ENCODE measurements around the gene TRAK1. TPM values are rescaled to one million over a fixed set of nuclear protein-coding genes. Genes with fewer than 3 reads are reported as not detected.
A peak's percentile ranks its signal among the peaks of the same experiment; 100 is the strongest.

TRAK1 gene
- total and polyA plus RNA-seq, 5 donors = 91.7 to 249 (median 223) TPM

DNA sequence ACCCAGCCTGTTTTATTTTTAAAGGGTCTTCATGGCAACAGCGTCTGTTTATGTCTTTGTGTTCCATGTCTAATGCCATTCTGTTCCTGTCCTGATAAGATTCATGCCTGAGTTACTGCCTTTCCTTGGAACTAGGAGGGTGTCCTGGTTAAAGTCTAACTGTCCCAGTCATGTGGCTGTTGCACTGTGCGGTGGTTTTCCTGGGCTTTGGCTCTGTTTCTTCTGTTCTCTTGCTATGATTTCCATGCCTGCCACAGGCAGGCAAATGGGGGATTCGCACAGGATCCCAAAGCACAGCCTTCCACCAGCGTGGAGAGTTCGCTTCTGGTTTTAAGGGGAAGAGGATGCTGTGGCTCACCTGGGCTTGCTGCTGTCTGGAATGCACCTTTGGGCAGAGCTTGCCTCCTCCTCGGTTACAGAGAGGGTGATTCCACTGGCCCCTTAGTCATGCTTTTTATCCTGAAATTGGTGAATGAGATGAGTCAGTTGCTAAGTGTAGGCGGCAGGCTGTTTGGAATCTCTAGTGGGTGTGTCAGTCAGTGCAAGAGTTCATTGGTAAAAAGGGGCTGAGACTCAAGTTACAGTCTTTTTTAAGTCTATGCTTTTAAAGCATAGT lies 88.1 kb downstream of the TRAK1 start:
- Histone ChIP-seq H3K27ac (ENCODE audit: low read length) (peak overlapping the region; percentile 50), H3K4me1 (ENCODE audit: control insufficient read depth, insufficient read depth, low read length) (peaks cover 19% of the 10 kb centered on the region), H3K4me3 (ENCODE audit: low read length) (no peak overlapping the region), H3K9me3 (ENCODE audit: control insufficient read depth, low read length) (no peaks in the 10 kb centered on the region), H3K27me3 (ENCODE audit: control insufficient read depth, insufficient read depth) (no peaks in the 10 kb centered on the region)
- 31% methylated on average over 7 of the region's 7 CpGs for WGBS
- ATAC-seq (peak; percentile 79 to 86), DNase-seq (no peak)
- intact Hi-C loops (cut with DNase I) = no loop called here

DNA sequence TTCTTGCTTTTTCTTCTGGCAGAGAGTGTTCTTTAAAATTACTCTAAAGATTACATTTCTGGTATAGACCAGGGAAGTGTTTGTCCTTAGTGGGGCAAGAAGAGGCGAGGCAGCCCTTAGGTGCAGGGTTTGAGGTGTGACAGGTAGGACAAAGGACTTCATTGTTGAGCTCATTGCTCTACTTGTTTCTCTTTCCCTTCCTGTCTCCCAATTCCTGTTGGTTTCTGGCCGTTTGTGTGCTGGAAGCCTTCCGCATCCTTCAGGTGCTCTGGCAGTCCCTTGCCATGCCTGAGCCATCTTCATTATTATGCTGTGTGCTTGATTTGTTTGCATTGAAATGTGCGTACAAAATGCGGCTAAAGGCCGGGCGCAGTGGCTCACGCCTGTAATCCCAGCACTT lies 89.7 kb downstream of the TRAK1 start:
- Histone ChIP-seq H3K27me3 (ENCODE audit: control insufficient read depth, insufficient read depth) (no peaks in the 10 kb centered on the region), H3K27ac (ENCODE audit: low read length) (no peak overlapping the region), H3K4me1 (ENCODE audit: control insufficient read depth, insufficient read depth, low read length) (peaks cover 19% of the 10 kb centered on the region), H3K9me3 (ENCODE audit: control insufficient read depth, low read length) (no peaks in the 10 kb centered on the region), H3K4me3 (ENCODE audit: low read length) (no peak overlapping the region)
- WGBS = 94% methylated on average over 8 of the region's 8 CpGs
- DNase-seq (no peak), ATAC-seq (no peak)
- intact Hi-C loops (cut with DNase I) = loop anchor here in 1 of 4 donors (10.0 kb wide), 1 partner anchor 66 kb away; no protein-coding TSS in a partner anchor

GRCh38 chr3:42182555-42182954 lies 91.4 kb downstream of the TRAK1 start:
- H3K27me3 ChIP-seq (ENCODE audit: control insufficient read depth, insufficient read depth) = no peaks in the 10 kb centered on the region
- H3K27ac ChIP-seq (ENCODE audit: low read length) = no peak overlapping the region
- whole genome bisulfite sequencing = 45% methylated on average over 3 of the region's 3 CpGs
- H3K9me3 ChIP-seq (ENCODE audit: control insufficient read depth, low read length) = no peaks in the 10 kb centered on the region
- DNase-seq (no peak), ATAC-seq (no peak)
- intact Hi-C loops (cut with DNase I) = loop anchor here in 1 of 4 donors (10.0 kb wide), 1 partner anchor 68 kb away; no protein-coding TSS in a partner anchor
- no peak overlapping the region for H3K4me3 ChIP-seq (ENCODE audit: low read length)
- H3K4me1 ChIP-seq (ENCODE audit: control insufficient read depth, insufficient read depth, low read length) = peaks cover 12% of the 10 kb centered on the region

DNA sequence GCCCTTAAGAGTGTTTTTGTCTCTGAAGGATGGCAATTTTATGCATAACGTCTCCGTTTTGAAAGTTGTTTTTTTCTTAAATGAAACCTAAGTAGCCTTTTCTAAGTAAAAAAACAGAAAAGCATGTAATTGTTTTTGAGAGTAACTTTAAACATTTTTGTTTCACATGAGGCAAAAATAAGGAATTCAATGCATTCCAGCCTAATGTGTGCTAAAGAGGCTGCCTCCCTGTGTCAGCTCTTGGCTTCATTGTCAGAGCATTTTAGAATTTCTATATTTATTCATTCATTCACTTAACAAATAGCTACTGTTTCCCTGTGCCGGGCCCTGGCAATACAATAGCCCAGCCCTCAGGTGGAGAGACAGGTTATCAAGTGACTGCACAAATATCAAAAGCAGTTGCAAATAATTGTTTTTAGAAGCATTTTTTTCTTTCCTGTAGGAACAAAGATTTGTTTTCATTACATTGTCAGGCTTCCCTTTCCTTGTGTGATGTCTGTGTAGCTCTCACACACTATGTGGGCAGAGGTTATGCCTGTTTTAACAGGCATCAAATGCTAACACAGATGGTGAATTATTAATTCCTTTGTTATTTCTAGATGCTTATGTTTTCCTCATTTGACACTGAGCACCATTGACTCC lies 93.0 kb downstream of the TRAK1 start:
- H3K27me3 ChIP-seq (ENCODE audit: control insufficient read depth, insufficient read depth) = no peaks in the 10 kb centered on the region
- no peak overlapping the region for H3K27ac ChIP-seq (ENCODE audit: low read length)
- no peak for ATAC-seq
- no peak for DNase-seq
- H3K4me1 ChIP-seq (ENCODE audit: control insufficient read depth, insufficient read depth, low read length) = peaks cover 7% of the 10 kb centered on the region
- intact Hi-C loops (cut with DNase I) = loop anchor here in 1 of 4 donors (10.0 kb wide), 1 partner anchor 69 kb away; no protein-coding TSS in a partner anchor
- 63% methylated on average over 3 of the region's 3 CpGs for WGBS
- no peak overlapping the region for H3K4me3 ChIP-seq (ENCODE audit: low read length)
- no peaks in the 10 kb centered on the region for H3K9me3 ChIP-seq (ENCODE audit: control insufficient read depth, low read length)

GRCh38 chr3:42184651-42185443 lies 93.7 kb downstream of the TRAK1 start:
- ATAC-seq = no peak
- DNase-seq = no peak
- Histone ChIP-seq H3K9me3 (ENCODE audit: control insufficient read depth, low read length) (no peaks in the 10 kb centered on the region), H3K27ac (ENCODE audit: low read length) (no peak overlapping the region), H3K4me1 (ENCODE audit: control insufficient read depth, insufficient read depth, low read length) (peaks cover 5% of the 10 kb centered on the region), H3K27me3 (ENCODE audit: control insufficient read depth, insufficient read depth) (no peaks in the 10 kb centered on the region), H3K4me3 (ENCODE audit: low read length) (no peak overlapping the region)
- intact Hi-C loops (cut with DNase I) = loop anchor here in 2 of 4 donors (5.0 to 10.0 kb wide), 2 partner anchors 68 to 70 kb away; no protein-coding TSS in a partner anchor
- WGBS = 89% methylated on average over 23 of the region's 23 CpGs

DNA sequence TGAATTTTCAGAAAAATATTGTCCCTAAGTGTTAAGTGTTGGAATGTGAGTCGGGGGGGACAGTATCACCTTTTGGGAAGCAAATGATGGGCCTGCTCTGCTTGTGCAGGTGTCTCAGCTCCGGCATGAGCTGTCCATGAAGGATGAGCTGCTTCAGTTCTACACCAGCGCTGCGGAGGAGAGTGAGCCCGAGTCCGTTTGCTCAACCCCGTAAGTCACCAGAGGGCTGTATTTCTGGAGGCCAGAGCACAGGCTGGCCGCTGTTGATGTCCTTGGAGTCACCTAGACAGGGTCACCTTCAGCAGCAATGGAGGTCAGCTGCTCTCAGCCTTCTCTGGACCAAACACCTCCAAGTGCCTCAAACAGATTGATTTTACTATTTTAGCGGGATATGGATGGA lies 96.8 kb downstream of the TRAK1 start:
- H3K4me1 ChIP-seq (ENCODE audit: control insufficient read depth, insufficient read depth, low read length) = peaks cover 5% of the 10 kb centered on the region
- no peaks in the 10 kb centered on the region for H3K9me3 ChIP-seq (ENCODE audit: control insufficient read depth, low read length)
- WGBS = 93% methylated on average over 9 of the region's 9 CpGs
- no peak for ATAC-seq
- H3K4me3 ChIP-seq (ENCODE audit: low read length) = no peak overlapping the region
- intact Hi-C loops (cut with DNase I) = loop anchor here in 2 of 4 donors (5.0 to 10.0 kb wide), 2 partner anchors 71 to 73 kb away; no protein-coding TSS in a partner anchor
- DNase-seq = no peak
- H3K27me3 ChIP-seq (ENCODE audit: control insufficient read depth, insufficient read depth) = no peaks in the 10 kb centered on the region
- no peak overlapping the region for H3K27ac ChIP-seq (ENCODE audit: low read length)

DNA sequence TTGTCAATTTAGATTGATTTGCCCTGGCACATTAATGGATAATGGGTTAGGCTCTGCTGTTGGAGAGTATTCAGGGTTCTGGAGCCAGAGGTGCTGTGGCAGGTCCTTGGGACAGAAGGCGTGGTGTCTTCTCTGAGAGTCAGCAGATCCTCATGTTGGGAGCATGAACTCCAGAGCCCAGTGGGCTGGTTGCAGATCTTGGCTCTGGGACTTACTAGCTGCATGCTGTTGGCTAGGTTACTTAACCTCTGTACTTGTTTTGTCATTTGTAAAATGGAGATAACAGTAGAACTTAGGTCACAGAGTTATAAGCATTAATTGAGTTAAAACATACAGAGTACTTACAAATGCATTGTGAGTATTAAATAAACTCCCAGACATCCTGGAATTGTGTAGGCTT lies 97.2 kb downstream of the TRAK1 start:
- no peak for DNase-seq

DNA sequence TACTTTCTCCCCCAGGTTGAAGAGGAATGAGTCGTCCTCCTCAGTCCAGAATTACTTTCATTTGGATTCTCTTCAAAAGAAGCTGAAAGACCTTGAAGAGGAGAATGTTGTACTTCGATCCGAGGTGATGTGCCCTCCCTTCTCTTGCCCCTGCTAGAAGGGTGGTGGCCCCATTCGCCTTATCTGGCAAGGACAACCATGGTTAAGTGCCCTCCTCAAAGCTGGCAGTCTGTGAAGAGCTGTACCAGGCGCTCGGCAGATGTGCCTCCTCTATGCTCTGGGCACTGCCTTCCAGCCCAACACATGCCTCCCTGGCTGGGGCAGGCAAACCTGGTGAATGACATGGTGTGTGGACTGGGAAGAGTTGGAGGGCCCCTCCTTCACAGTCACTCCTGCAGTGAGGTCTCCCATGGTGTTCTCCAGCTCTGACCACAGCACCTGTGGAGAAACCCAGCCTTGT lies 97.9 kb downstream of the TRAK1 start:
- ATAC-seq (peak; percentile 50 to 57), DNase-seq (peak in 1 of 3 donors; percentile 54)
- intact Hi-C loops (cut with DNase I) = loop anchor here in 2 of 4 donors (5.0 to 10.0 kb wide), 2 partner anchors 72 to 74 kb away; no protein-coding TSS in a partner anchor
- Histone ChIP-seq H3K4me3 (ENCODE audit: low read length) (no peak overlapping the region), H3K9me3 (ENCODE audit: control insufficient read depth, low read length) (no peaks in the 10 kb centered on the region), H3K4me1 (ENCODE audit: control insufficient read depth, insufficient read depth, low read length) (peaks cover 5% of the 10 kb centered on the region), H3K27ac (ENCODE audit: low read length) (peak overlapping the region; percentile 56), H3K27me3 (ENCODE audit: control insufficient read depth, insufficient read depth) (no peaks in the 10 kb centered on the region)
- 54% methylated on average over 6 of the region's 6 CpGs for WGBS

More for the DNA sequence above, 97.2 kb downstream of the TRAK1 start:
- Histone ChIP-seq H3K4me3 (ENCODE audit: low read length) (no peak overlapping the region), H3K9me3 (ENCODE audit: control insufficient read depth, low read length) (no peaks in the 10 kb centered on the region), H3K27me3 (ENCODE audit: control insufficient read depth, insufficient read depth) (no peaks in the 10 kb centered on the region), H3K4me1 (ENCODE audit: control insufficient read depth, insufficient read depth, low read length) (peaks cover 5% of the 10 kb centered on the region), H3K27ac (ENCODE audit: low read length) (no peak overlapping the region)
- ATAC-seq = no peak
- WGBS = 75% methylated on average over 1 of the region's 1 CpG
- intact Hi-C loops (cut with DNase I) = loop anchor here in 2 of 4 donors (5.0 to 10.0 kb wide), 2 partner anchors 71 to 74 kb away; no protein-coding TSS in a partner anchor

GRCh38 chr3:42189736-42190135 lies 98.6 kb downstream of the TRAK1 start:
- Histone ChIP-seq H3K4me1 (ENCODE audit: control insufficient read depth, insufficient read depth, low read length) (peaks cover 5% of the 10 kb centered on the region), H3K4me3 (ENCODE audit: low read length) (no peak overlapping the region), H3K27me3 (ENCODE audit: control insufficient read depth, insufficient read depth) (no peaks in the 10 kb centered on the region), H3K9me3 (ENCODE audit: control insufficient read depth, low read length) (no peaks in the 10 kb centered on the region), H3K27ac (ENCODE audit: low read length) (no peak overlapping the region)
- no peak for ATAC-seq
- WGBS = 65% methylated on average over 6 of the region's 6 CpGs
- intact Hi-C loops (cut with DNase I) = loop anchor here in 3 of 4 donors (5.0 to 10.0 kb wide), 5 partner anchors 72 to 295 kb away; no protein-coding TSS in a partner anchor
- DNase-seq = no peak

- H3K27ac ChIP-seq (ENCODE audit: low read length) = no peak overlapping the region
- 42% methylated on average over 11 of the region's 11 CpGs for WGBS
- peak in 1 of 3 donors; percentile 64 for DNase-seq
- no peak overlapping the region for H3K4me3 ChIP-seq (ENCODE audit: low read length)
- no peaks in the 10 kb centered on the region for H3K27me3 ChIP-seq (ENCODE audit: control insufficient read depth, insufficient read depth)
- peaks cover 5% of the 10 kb centered on the region for H3K4me1 ChIP-seq (ENCODE audit: control insufficient read depth, insufficient read depth, low read length)
- no peaks in the 10 kb centered on the region for H3K9me3 ChIP-seq (ENCODE audit: control insufficient read depth, low read length)
- peak; percentile 45 to 48 for ATAC-seq
- intact Hi-C loops (cut with DNase I) = loop anchor here in 3 of 4 donors (5.0 to 10.0 kb wide), 4 partner anchors 74 to 296 kb away; no protein-coding TSS in a partner anchor
These were observed 99.7 kb downstream of the TRAK1 start for GRCh38 chr3:42190701-42191442.

All from right cardiac atrium (tissue), 5 donors.